ENCODE data around the gene H3-3A.
"Not testable (repeated sequence)": the region's sequence is repeated elsewhere in the genome, so short reads cannot be mapped to it uniquely, and the experiment has no call there.

Gene H3-3A

DNA sequence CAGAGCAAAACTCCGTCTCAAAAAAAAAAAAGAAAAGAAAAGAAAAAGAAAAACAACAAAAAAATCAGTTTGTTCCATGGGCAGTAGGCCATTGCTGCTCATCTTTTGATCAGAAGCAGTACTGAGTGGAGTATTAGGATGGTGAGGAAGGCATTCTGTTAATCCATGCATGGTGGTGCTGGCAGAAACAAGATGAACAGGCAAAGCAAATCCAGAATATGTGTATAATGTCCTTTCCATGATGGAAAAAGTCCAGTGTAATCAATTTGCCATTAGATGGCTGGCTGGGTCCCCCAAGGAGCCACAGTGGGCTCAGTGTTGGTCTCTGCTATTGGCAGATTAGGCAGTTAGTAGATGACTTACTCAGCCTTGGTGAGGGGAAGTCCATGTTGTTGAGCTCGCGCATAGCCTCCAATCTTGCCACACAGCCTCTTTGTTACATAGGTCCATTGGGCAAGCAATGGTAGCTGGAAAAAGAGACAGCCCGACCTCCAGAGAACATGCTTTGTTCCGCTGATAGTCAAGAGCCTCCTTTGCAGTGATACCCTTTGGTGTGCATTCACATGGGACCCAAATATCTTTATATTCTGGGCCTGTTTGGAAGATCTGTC is 23.3 kb downstream of the H3-3A start:
- no peak for DNase-seq (ENCODE audit: low spot score)

DNA sequence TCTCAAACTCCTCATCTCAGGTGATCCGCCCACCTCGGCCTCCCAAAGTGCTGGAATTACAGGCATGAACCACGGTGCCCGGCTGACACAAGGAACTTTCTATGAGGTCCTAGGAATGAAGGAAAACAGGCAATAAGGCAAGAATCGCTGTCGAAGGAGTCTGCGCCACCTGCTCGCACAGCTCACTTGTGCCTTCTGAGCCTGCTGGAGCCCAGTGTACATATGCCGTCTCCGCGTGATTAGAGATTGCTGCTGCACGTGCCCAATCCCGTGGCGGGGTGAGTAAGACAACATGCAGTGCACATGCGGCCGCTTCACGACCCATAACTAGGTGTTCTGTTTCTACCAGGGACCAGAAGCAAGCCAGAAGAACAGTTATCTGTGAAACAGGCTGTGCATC is 24.3 kb downstream of the H3-3A start:
- DNase-seq (ENCODE audit: low spot score), result no peak

DNA sequence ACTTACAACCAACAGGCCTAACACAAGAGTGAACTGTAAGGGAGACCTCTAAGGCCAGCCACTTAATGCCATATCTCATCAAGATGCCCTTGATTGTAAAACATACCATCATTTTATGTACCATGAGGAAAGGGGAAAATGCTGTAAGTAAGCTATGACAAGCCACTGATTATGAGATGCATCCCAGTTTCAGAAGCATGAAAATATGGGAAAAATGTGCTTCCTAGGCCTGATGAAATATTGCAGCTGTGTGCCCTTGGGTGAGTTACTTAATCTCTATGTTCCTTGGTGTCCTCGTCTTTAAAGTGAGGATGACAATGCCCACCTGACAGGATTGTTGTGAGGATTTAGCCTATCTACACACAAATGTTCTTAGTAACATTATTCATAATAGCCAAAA is 28.9 kb downstream of the H3-3A start:
- no peak for DNase-seq (ENCODE audit: low spot score)

DNA sequence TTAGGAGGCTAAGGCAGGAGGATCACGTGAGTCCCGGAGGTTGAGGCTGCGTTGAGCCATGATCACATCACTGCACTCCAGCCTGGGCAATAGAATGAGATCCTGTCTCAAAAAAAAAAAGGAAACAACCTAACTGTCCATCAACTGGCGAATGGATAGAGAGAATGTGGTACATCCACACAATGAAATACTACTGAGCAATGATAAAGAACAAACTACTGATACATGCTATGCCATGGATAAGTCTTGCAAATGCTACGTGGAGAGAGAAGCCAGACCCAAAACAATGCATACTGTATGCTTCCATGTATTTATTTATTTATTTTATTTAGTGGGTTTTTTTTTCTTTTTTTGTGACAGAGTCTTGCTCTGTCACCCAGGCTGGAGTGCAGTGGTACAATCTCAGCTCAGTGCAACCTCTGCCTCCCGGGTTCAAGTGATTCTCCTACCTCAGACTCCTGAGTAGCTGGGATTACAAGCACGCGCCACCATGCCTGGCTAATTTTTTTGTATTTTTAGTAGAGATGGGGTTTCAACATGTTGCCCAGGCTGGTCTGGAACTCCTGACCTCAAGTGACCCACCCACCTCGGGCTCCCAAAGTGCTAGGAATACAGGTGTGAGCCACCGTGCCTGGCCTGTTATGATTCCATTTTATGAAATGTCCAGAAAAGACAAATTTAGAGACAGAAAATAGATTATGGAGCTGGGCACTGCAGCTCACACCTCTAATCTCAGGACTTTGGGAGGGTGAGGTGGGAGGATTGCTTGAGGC is 29.7 kb downstream of the H3-3A start:
- not testable (repeated sequence) for DNase-seq (ENCODE audit: low spot score)

DNA sequence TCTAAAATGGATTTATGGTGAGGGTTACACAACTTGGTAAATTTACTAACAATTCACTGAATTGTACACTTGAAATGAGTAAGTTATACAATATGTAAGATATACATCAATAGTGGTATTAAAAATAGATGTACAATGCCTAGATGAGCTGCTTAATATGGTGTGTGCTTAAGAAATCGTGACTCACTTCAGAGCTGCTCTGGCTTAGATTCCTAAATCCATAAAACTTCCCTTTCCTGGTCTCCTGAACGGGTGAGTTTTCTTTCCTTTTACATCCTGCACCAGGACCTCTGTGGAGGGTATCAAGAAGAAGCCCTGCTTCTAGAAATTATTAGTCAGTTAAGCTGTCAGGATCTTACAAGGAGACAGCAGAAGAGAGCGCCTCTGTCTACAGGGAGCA is 30.4 kb downstream of the H3-3A start:
- DNase-seq (ENCODE audit: low spot score), result no peak

DNA sequence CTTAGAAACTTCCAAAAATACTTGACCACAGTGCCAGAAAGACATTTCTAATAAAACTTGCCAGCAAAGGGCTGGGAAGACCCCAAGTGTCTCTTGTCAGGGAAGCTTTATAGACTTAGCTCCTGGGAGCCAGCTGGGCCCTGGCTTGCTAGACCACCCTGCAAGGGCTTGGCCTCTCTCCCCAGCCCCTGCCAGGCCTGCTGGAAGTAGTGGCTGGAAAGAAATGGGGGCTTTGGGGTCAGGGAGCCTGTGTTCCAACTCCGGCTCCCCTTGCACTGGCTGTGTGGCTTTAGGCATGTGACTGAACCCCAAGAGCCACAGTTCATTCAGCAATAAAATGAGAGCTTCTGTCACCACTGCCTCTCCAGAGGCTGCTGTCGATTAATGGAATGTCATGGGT is 31.1 kb downstream of the H3-3A start:
- no peak for DNase-seq (ENCODE audit: low spot score)

DNA sequence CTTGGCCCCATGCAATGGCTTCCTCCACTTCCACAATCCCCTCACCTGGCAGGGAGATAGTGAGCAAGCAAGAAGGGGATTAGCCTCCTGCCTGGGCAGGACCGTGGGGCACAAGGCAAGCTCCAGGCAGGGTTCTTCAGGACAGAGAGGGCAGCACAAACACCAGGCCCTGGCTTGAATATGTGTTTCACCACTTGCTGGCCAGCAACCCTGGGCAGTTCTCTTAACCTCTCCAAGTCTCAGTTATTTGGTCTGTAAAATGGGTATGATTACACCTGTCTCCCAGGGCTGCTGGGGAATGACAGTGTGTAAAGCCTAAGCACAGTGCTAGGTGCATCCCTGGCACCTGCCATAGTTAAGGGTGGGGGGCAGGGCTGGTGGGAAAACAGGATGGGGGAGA is 31.9 kb downstream of the H3-3A start:
- no peak for DNase-seq (ENCODE audit: low spot score)

DNA sequence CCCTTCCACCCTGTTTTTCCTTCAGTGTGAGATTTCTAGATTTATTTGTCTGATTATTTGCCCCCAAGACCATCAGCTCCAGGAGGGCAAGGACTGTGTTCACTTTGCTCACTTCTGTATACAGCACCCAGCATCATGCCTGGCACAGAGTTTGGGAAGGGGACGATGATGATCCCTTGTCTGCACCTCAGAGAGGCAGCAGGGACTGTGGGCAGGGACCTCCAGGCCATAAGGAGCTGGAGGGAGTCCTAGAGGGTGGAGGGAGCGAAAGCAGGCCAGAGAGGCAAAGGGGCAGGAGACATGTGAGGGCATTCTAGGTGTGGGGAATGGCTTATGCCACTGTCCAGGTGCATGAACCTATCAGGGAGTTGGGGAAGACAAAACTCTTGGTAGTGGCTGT is 32.8 kb downstream of the H3-3A start:
- no peak for DNase-seq (ENCODE audit: low spot score)

DNA sequence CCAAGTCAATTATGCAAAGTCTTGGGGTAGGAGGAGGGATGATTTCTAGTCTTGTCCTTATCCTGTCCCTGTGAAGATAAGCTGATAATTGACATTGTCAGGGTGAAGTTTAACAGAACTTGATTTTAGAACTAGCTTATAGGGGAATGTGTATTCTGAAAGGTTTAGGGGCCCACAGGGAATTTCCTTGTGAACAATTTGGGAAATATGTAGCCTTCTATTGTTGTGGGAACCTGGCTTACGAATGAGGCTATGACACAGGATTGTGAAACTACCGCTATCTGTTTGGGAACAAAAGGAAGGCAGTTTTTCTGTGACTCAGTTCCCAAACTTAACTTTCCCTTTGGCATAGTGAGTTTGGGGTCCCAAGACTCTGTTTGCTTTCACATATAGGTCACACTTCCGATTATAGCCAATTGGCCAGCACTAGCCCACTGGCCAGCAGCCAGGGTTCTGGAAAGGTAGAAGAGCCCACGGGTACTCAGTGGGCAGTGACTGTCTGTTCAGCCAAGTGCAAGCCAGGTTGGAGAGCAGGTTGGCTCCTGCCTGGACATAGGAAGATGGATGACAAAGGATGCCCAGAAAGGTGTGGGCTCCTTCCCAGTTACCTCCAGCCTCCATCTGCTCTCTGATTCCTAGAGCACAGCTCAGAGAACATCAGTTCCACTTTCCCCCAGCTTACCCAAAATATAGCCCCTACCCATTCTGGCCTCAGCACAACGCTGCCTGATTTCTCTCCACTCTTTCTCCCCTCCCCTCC is 35.5 kb downstream of the H3-3A start:
- DNase-seq (ENCODE audit: low spot score), result no peak

DNA sequence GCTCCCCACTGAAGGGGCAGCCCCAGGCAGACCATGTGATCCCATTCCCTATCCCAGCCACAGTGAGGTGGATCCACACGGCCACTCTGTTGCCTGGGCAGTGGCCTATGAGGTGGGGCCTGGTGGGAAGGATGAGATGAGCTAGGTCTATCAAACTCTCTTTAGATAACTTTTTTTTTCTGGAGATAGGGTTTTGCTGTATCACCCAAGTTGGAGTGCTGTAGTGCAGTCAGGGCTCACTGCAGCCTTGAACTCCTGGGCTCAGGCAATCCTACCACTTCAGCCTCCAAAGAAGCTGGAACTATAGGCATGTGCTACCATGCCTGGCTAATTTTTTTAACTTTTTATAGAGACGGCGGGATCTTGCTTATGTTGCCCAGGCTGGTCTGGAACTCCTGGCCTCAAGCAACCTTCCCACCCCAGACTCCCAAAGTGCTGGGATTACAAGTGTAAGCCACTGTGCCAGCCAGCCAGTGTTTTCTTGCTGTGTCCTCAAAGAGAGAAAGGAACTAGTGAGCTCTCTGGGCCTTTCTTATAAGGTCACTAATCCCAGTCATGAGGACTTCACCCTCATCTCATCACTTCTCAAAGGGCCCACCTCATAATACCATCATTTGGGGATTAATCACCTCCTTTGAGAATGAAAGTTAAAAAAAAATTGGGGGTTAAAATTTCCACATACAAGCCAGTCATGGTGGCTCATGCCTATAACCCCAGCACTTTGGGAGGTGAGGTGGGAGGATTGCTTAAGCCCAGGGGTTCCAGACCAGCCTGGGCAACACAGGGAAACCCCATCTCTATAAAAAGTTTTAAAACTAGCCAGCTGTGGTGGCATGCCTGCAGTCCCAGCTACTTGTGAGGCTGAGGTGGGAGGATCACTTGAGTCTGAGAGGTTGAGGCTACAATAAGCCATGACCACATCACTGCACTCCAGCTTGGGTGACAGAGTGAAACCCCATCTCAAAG is 36.6 kb downstream of the H3-3A start:
- no peak for DNase-seq (ENCODE audit: low spot score)

DNA sequence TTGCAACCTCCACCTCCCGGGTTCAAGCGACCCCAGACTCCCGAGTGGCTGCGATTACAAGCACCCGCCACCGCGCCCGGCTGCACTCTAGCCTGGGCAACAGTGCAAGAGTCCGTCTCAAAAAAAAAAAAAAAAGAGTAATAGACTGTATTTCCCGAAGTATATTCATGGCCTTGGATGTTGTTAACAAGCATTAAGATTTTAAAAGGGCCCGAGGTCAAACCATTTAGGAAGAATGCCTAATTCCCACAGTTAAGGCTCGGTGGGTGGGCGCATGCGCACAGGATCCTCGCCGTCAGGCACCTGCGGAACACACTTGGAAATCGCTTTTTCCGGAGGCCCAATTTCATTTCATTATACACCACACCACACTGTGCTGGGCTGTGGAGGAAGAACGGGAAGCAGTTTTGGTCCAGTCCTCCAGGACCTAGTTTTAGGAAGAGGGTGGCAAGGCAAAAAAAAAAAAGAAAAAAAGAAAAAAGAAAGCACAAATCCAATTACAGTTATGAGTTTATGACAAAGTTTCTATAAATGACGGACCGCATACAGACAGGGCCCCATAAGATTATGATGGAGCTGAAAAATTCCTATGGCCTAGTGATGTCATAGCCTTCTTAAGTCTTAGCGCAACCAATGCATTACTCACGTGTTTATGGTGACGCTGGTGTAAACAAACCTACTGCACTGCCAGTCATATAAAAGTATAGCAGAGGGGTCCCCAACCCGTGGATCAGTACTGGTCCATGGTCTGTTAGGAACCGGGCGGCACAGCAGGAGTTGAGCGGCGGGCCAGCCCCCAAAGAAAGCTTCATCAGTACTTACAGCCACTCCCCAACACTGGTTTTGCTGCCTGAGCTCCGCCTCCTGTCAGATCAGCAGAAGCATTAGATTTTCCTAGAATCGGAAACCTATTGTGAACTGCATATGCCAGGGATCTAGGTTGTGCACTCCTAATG is 38.2 kb downstream of the H3-3A start:
- DNase-seq (ENCODE audit: low spot score), result peak; percentile 74

DNA sequence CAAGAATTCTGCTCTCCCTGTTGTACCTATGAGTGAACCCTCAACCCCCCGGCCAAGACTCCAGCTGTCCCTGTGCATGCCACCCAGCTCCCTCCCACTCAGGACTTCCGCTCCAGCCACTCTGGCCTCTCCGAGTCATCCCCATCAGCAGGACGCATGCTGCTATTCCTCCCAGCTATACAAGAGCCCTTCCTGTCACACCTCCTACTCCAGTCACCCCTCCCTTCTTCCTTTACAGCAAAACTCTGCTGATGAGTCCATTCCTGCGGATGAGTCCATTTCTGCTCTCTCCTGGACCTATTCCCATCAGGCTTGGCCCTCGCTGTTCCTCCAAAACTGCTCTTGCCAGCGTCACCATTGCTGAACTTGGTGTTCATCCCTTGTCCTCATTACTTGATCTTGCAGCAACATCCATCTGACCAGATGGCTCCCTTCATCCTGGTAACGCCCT is 42.2 kb downstream of the H3-3A start:
- DNase-seq (ENCODE audit: low spot score), result no peak

DNA sequence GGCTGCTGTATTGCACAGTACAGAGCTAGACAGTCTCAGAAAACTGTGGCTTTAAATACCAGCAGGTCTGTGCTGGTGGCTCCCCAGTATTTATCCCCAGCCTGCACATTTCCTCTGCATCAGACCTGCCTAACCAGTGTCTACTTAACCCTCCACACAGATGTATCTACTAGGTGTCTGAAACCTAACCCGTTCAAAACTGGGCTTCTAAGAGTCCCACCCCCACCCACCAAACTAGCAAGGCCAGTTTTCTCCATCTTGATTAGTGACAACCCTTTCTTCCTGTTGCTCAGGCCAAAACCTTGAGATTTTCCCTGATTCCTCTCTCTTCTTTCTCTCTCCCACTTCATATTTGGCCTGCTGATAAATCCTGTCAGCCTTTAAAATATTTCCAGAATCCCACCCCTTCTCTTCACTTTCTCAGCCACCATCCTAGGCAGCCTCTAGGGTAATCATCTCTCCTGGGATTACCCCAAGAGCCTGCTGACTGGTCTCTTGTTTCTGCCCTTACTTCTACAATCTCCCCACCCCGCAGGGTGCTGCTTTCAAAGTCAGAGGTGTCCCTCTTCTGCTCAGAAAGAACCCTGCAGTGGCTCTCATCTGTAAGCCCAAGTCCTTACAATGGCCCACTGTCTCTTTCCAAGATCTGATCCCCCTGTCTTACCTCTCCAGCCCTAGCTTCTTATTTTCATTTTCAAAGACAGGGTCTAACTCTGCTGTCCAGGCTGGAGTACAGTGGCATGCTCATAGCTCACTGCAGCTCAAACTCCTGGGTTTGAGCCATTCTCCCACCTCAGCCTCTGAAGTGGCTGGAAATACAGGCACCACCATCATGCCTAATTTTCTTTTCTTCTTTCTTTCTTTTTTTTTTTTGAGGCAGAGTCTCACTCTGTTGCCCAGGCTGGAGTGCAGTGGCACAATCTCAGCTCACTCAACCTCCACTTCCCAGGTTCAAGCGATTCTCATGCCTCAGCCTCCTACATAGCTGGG is 45.2 kb downstream of the H3-3A start:
- DNase-seq (ENCODE audit: low spot score), result peak; percentile 45

DNA sequence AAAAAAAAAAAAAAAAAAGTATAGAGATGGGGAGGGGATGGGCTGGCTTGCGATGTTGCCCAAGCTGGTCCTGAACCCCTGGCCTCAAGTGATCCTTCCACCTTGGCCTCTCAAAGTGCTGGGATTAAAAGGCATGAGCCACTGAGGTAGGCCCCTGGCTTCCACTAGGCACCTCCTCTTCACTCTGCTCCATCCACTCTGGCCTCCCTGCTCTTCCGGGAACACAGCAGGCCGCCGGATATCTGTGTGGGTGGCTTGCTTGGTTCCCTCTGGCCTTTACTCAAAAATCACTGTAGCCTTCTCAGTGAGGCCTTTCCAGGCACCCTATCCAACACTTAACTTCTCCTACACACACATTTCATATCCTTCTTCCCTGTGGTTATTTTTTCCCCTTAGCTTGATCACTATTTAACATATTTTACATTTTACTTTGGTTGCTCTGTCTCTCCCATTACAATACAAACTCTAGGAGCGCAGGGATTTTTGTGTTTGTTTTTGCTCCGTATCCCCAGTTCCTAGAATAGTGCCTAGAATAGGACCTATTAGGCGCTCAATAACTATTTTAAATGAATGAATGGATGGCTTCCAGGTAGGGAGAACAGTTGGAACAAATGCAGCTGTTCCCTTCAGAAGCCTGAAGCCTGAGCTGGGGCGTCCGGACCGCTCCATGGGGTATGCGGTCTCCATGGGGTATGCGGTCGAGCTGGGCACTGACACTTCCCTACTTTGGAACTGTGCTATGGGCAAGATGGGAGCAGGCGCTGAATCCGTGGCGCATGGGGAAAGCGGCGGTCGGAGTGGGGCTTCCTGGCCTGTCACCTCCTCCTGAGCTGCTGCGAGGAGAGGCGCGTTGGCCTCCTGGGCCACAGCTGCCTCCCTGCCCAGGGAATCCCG is 46.7 kb downstream of the H3-3A start:
- no peak for DNase-seq (ENCODE audit: low spot score)

DNA sequence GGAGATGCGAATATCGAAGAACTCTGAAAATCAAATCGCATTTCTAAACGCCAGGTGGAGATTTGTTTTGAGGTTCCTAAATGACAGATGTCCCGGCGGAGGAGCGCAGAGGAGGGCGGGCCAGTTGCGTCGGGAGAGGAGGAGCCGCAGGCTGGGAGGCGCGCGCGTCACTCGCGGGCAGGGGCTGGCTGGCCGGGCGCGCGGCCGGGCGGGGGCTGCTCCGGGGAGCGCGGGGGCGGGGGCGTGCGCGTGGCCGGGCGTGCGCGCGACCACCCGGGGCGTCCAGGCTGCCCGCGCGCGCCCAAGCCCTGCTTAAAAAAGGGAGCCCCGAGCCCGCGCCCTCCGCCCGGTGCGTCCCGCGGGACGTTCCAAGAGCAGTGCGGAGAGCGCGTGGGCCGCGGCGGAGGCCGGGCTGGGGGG is 47.3 kb downstream of the H3-3A start:
- DNase-seq (ENCODE audit: low spot score), result peak; percentile 95

DNA sequence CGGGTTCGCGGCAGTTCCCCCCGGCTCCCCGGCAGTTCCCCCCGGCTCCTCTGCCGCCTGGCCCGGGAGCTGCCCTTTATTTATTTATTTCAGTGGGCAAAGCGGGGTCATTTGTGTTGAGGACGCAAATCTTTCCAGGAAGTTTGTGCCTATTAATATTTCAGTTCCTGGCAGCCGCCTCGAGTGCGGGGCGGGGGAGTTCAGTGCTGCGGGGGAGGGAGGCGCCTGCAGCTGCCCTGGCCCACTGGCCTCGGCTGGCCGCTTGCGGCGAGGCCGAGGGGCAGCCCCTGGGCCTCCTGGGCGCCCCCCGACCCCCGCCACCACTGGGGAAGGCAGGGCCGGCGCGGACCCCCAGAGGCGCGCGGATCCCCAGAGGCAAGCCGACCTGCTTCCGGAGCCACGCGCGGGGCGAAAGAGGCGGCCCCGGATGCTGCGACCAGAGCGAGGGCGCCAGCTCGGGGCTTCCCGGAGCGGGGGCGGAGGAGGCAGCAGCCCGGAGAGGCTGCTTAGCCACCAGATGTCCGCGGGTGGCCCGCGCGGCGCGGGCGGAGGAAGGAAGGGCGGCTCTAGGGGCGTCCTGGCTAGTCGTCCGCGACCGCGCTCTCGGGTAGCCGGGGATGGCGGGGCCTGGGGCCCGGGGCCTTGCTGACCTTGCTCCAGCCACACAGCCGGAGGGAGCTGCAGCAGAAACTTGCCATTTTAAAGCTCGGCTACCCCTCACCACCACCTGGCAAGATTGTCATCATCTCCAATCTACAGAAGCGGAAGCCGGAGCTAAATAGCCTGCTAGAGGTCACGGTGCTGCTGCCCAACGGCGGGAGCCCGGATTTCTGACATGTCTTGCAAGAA is 48.0 kb downstream of the H3-3A start:
- peak; percentile 92 for DNase-seq (ENCODE audit: low spot score)

DNA sequence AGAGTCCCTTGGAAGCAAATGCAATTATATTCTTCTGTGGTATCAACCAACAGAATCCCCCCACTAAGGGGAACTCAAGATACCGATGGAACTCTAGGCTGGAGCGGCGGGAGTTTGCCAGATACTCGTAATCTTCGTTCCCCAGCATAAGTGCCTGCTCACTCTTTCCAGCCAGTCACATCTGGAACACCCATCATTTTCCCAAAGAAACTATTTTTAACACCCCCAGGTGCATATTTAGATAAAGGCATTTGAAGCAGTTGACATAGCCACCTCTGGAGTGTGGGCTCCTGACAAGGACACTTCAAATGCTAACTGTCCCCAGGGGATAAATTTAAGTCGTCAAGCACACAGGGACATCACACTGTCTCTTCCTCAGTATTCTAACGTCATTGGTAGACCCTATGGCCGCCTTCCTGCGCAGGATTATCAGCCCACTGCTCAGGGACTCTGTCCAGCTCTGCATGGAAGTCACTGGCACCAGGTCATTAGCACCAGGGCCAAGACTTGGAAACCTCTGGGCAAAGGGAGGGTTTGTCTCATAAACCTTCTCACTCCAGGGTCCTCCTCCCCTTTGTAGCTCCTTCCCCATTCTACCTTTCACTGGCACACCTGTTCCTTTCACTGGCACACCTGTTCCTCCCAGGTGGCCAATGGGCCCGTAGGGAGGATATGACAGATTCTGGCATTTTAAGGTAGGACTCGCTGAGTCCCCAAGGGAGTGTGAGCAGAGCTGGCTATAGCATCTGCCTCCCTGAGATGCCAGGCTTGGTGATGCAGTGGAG is 48.8 kb downstream of the H3-3A start:
- DNase-seq (ENCODE audit: low spot score), result peak; percentile 70

Measured in germinal center (tissue), 1 donor.